H9 (cell line): Measurements from ENCODE around the gene YWHAQ. TPM values are rescaled to one million over a fixed set of nuclear protein-coding genes. Genes with fewer than 3 reads are reported as not detected.

Experiments used
- DNase-seq: peaks from one replicate; pipeline ENCODE4 v3.0.0-alpha.2; 2017
- H2AFZ ChIP-seq: one replicate; pipeline ENCODE4 v1.6.1; 2013; ENCODE audit warnings: mild to moderate bottlenecking, low read length, control low read depth, moderate library complexity
- H2AK5ac ChIP-seq: 2 replicates; pipeline ENCODE4 v1.6.1; 2013; ENCODE audit warnings: low read length, control low read depth, mixed read lengths; ENCODE audit not compliant: insufficient read length
- H2BK120ac ChIP-seq: one replicate; pipeline ENCODE4 v1.6.1; 2013; ENCODE audit warnings: low read depth, mild to moderate bottlenecking, low read length, control low read depth, inconsistent platforms; ENCODE audit not compliant: poor library complexity, severe bottlenecking
- H2BK12ac ChIP-seq: 2 replicates; pipeline ENCODE4 v1.6.1; 2013; ENCODE audit warnings: low read length, control low read depth, mixed read lengths, low read depth; ENCODE audit not compliant: insufficient read length
- H2BK15ac ChIP-seq: 2 replicates; pipeline ENCODE4 v1.6.1; 2013; ENCODE audit warnings: low read depth, low read length, control low read depth
- H2BK20ac ChIP-seq: one replicate; pipeline ENCODE4 v1.6.1; 2013; ENCODE audit warnings: low read depth, mild to moderate bottlenecking, low read length, control low read depth, inconsistent platforms; ENCODE audit not compliant: poor library complexity, severe bottlenecking
- H2BK5ac ChIP-seq: 2 replicates; pipeline ENCODE4 v1.6.1; 2013; ENCODE audit warnings: low read length, control low read depth, mixed read lengths; ENCODE audit not compliant: insufficient read length
- H3K14ac ChIP-seq: 2 replicates; pipeline ENCODE4 v1.6.1; 2013; ENCODE audit warnings: low read length, control low read depth; ENCODE audit not compliant: insufficient read depth
- H3K18ac ChIP-seq: 2 replicates; pipeline ENCODE4 v1.6.1; 2013; ENCODE audit warnings: low read depth, mild to moderate bottlenecking, mixed read lengths, low read length, control low read depth; ENCODE audit not compliant: insufficient read length
- H3K23ac ChIP-seq: 2 replicates; pipeline ENCODE4 v1.6.1; 2013; ENCODE audit warnings: low read length, control low read depth, mixed read lengths, low read depth; ENCODE audit not compliant: insufficient read length
- H3K23me2 ChIP-seq: 2 replicates; pipeline ENCODE4 v1.6.1; 2013; ENCODE audit warnings: low read depth, mild to moderate bottlenecking, mixed read lengths, low read length, control low read depth; ENCODE audit not compliant: insufficient read length, poor library complexity, severe bottlenecking
- H3K27ac ChIP-seq: 2 replicates; pipeline ENCODE4 v1.5.1; 2013; ENCODE audit warnings: low read length, control low read depth, mixed read lengths, low read depth; ENCODE audit not compliant: insufficient read length
- H3K27me3 ChIP-seq: 2 replicates; pipeline ENCODE4 v1.6.1; 2013; ENCODE audit warnings: low read length, control low read depth, inconsistent platforms; ENCODE audit not compliant: insufficient read depth
- H3K4ac ChIP-seq: 2 replicates; pipeline ENCODE4 v1.6.1; 2013; ENCODE audit warnings: low read depth, mild to moderate bottlenecking, control low read depth, inconsistent platforms, low read length, moderate library complexity
- H3K4me1 ChIP-seq: 2 replicates; pipeline ENCODE4 v1.6.1; 2013; ENCODE audit warnings: low read length, control low read depth, inconsistent platforms; ENCODE audit not compliant: insufficient read depth
- H3K4me2 ChIP-seq: 2 replicates; pipeline ENCODE4 v1.6.1; 2013; ENCODE audit warnings: low read length, control low read depth, mixed read lengths; ENCODE audit not compliant: insufficient read length, insufficient read depth
- H3K56ac ChIP-seq: 2 replicates; pipeline ENCODE4 v1.6.1; 2013; ENCODE audit warnings: low read depth, mild to moderate bottlenecking, mixed read lengths, low read length, control low read depth; ENCODE audit not compliant: insufficient read length
- H3K79me1 ChIP-seq: 2 replicates; pipeline ENCODE4 v1.6.1; 2013; ENCODE audit warnings: low read depth, mild to moderate bottlenecking, moderate library complexity, low read length, control low read depth, inconsistent platforms; ENCODE audit not compliant: insufficient read depth, poor library complexity, severe bottlenecking
- H3K79me2 ChIP-seq: 2 replicates; pipeline ENCODE4 v1.6.1; 2013; ENCODE audit warnings: low read length, control low read depth, inconsistent platforms; ENCODE audit not compliant: insufficient read depth
- H3K9ac ChIP-seq: 2 replicates; pipeline ENCODE4 v1.6.1; 2013; ENCODE audit warnings: low read length, control low read depth, mixed read lengths; ENCODE audit not compliant: insufficient read length; ENCODE audit errors: extremely low read depth
- H3K9me3 ChIP-seq: one replicate; pipeline ENCODE4 v1.6.1; 2013; ENCODE audit warnings: low read depth, low read length, inconsistent platforms; ENCODE audit not compliant: control insufficient read depth
- H3T11ph ChIP-seq: one replicate; pipeline ENCODE4 v1.6.1; 2013; ENCODE audit warnings: mild to moderate bottlenecking, low read length, control low read depth, inconsistent platforms
- H4K20me1 ChIP-seq: one replicate; pipeline ENCODE4 v1.6.1; 2013; ENCODE audit not compliant: control insufficient read depth, insufficient read length, insufficient read depth
- H4K5ac ChIP-seq: 2 replicates; pipeline ENCODE4 v1.6.1; 2013; ENCODE audit warnings: low read depth, mild to moderate bottlenecking, mixed read lengths, low read length, control low read depth; ENCODE audit not compliant: insufficient read length
- H4K8ac ChIP-seq: replicated peaks from 2 replicates; pipeline ENCODE4 v1.6.1; 2013; ENCODE audit warnings: low read length, control low read depth, mixed read lengths, low read depth; ENCODE audit not compliant: insufficient read length
- H4K91ac ChIP-seq: 2 replicates; pipeline ENCODE4 v1.6.1; 2013; ENCODE audit warnings: low read depth, mild to moderate bottlenecking, moderate library complexity, mixed read lengths, low read length, control low read depth; ENCODE audit not compliant: insufficient read length
- H3K27ac Mint-ChIP-seq, 3 experiments: 2 replicates in 2 of 3; 3 replicates in 1 of 3; pipeline ENCODE4 v1.8.0; 2020 to 2021; ENCODE audit warnings: mixed read lengths in 3 of 3, mild to moderate bottlenecking in 1 of 3, moderate library complexity in 1 of 3
- H3K27me3 Mint-ChIP-seq: 2 replicates; pipeline ENCODE4 v1.8.0; 2021; ENCODE audit warnings: low read depth, mild to moderate bottlenecking, moderate library complexity, mixed read lengths
- H3K36me3 Mint-ChIP-seq, 3 experiments: 2 replicates in 2 of 3; 3 replicates in 1 of 3; pipeline ENCODE4 v1.8.0; 2020 to 2021; ENCODE audit warnings: low read depth in 3 of 3, mixed read lengths in 3 of 3; ENCODE audit not compliant: insufficient read depth in 1 of 3
- H3K4me1 Mint-ChIP-seq, 2 experiments: 2 replicates each; pipeline ENCODE4 v1.8.0; 2020; ENCODE audit warnings: mixed read lengths in 2 of 2
- H3K4me3 Mint-ChIP-seq, 2 experiments: 2 replicates in 1 of 2; 3 replicates in 1 of 2; pipeline ENCODE4 v1.8.0; 2020 to 2021; ENCODE audit warnings: mild to moderate bottlenecking in 2 of 2, mixed read lengths in 2 of 2, moderate library complexity in 1 of 2
- H3K9me3 Mint-ChIP-seq, 2 experiments: 2 replicates in 1 of 2; 3 replicates in 1 of 2; pipeline ENCODE4 v1.8.0; 2020; ENCODE audit warnings: mild to moderate bottlenecking in 2 of 2, mixed read lengths in 2 of 2, moderate library complexity in 1 of 2
- CTCF ChIP-seq: fragments of 200-600 bp; sonication (generic); conservative IDR thresholded peaks from 3 replicates; pipeline ENCODE4 v1.8.0; 2021; ENCODE audit warnings: antibody characterized with exemption, mild to moderate bottlenecking
- whole genome bisulfite sequencing: extraction: QIAGEN DNeasy Blood & Tissue Kit; methylation state at CpG from one replicate; pipeline ENCODE4 v1.1.7; 2013; ENCODE audit warnings: missing lambda C conversion rate, low lambda C conversion rate, mixed read lengths; ENCODE audit not compliant: insufficient read length; ENCODE audit errors: extremely low coverage; 5-methylcytosine and 5-hydroxymethylcytosine counted together
- total RNA-seq: library from RNA; stranded (reverse); gene quantifications from 2 replicates; pipeline ENCODE4 v1.2.1, GENCODE V29; 2021

The YWHAQ gene
- total RNA-seq, 1 experiment from 2014 or later = 374 TPM

DNA sequence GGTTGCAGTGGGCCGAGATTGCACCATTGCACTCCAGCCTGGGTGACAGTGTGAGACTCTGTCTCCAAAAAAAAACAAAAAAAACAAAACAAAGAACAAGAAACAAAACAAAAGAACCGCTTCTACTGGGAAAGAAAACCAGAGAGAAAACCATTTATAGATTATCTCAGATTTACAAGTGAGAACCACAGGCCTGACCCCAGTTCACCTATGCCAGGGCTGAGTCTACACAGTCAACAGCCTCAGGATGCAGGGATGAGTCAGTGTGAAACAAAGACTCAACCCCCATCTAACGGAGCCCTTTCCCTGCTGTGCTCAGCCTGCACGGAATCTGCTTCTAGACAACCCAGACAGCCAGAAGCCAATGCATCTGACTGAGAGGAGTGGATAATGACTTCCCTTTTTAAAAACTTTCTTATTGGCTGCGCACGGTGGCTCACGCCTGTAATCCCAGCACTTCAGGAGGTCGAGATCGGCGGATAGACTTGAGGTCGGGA lies 25.5 kb upstream of the YWHAQ start:
- H2BK5ac ChIP-seq = no peak overlapping the region
- H3K27ac ChIP-seq = no peak overlapping the region
- H3K27me3 ChIP-seq = no peaks in the 10 kb centered on the region
- no peaks in the 10 kb centered on the region for H3K9me3 ChIP-seq
- no peak overlapping the region for H4K8ac ChIP-seq
- H3K4me3 Mint-ChIP-seq = no peak overlapping the region
- no peak overlapping the region for H4K91ac ChIP-seq
- H3K4me1 ChIP-seq = no peaks in the 10 kb centered on the region
- no peak overlapping the region for H3K56ac ChIP-seq
- DNase-seq = no peak
- H3K9ac ChIP-seq = no peak overlapping the region
- peaks cover 8% of the 10 kb centered on the region for H3K27me3 Mint-ChIP-seq
- H3K79me2 ChIP-seq = no peaks in the 10 kb centered on the region
- peaks cover 21 to 26% of the 10 kb centered on the region in 2 experiments for H3K4me1 Mint-ChIP-seq
- H3K27ac Mint-ChIP-seq = no peak overlapping the region
- no peak overlapping the region for H2BK12ac ChIP-seq
- H2BK20ac ChIP-seq = no peak overlapping the region
- no peaks in the 10 kb centered on the region for H3K23me2 ChIP-seq
- no peaks in the 10 kb centered on the region for H3K79me1 ChIP-seq
- H3K4ac ChIP-seq = no peak overlapping the region
- H3K23ac ChIP-seq = no peak overlapping the region
- no peak overlapping the region for H4K5ac ChIP-seq
- H4K20me1 ChIP-seq = no peaks in the 10 kb centered on the region
- peaks cover 0 to 2% (median 0%) of the 10 kb centered on the region in 3 experiments; a peak in 2 of 7 replicates for H3K36me3 Mint-ChIP-seq
- no peak overlapping the region for H2BK120ac ChIP-seq
- no peak overlapping the region for H3K4me2 ChIP-seq
- H3K18ac ChIP-seq = no peak overlapping the region
- no peak overlapping the region for H2BK15ac ChIP-seq
- WGBS = no CpG with 5 or more reads among the region's 11 CpGs
- no peak for TF ChIP-seq CTCF
- no peak overlapping the region for H3K14ac ChIP-seq
- H3T11ph ChIP-seq = no peak overlapping the region
- H2AFZ ChIP-seq = no peak overlapping the region
- H3K9me3 Mint-ChIP-seq = peaks cover 0 to 2% of the 10 kb centered on the region in 2 experiments; a peak in 2 of 5 replicates
- H2AK5ac ChIP-seq = no peak overlapping the region
